Neural cell (in vitro differentiated cells): Measurements from ENCODE around the gene VSNL1. TPM values are rescaled to one million over a fixed set of nuclear protein-coding genes. Genes with fewer than 3 reads are reported as not detected.

Experiments
- H2AFZ ChIP-seq: fragments of 200-600, 300-800 bp; sonication (generic), shearing (Covaris generic); 2 replicates; pipeline ENCODE4 v1.6.0; 2014; ENCODE audit warnings: low read depth, mild to moderate bottlenecking, antibody characterized with exemption, low read length, moderate library complexity
- H3F3A ChIP-seq: fragments of 200-600 bp; shearing (Covaris generic); 2 replicates; pipeline ENCODE4 v1.6.1; 2016; ENCODE audit warnings: mild to moderate bottlenecking, moderate library complexity, mixed read lengths, antibody characterized with exemption, low read length; ENCODE audit not compliant: insufficient read depth, poor library complexity, severe bottlenecking
- H3K27ac ChIP-seq: fragments of 200-600, 300-800 bp; sonication (generic), shearing (Covaris generic); 2 replicates; pipeline ENCODE4 v1.5.1; 2014; ENCODE audit warnings: mild to moderate bottlenecking, low read length, moderate library complexity
- H3K27me3 ChIP-seq: fragments of 300-800, 200-600 bp; sonication (generic), shearing (Covaris generic); 2 replicates; pipeline ENCODE4 v1.6.0; 2014; ENCODE audit warnings: mild to moderate bottlenecking, low read depth, low read length, moderate library complexity; ENCODE audit not compliant: insufficient read depth
- H3K36me3 ChIP-seq: fragments of 300-800, 200-600 bp; sonication (generic), shearing (Covaris generic); 2 replicates; pipeline ENCODE4 v1.5.1; 2014; ENCODE audit warnings: mild to moderate bottlenecking, antibody characterized with exemption, low read length, moderate library complexity; ENCODE audit not compliant: insufficient read depth
- H3K4me2 ChIP-seq: fragments of 300-800, 200-600 bp; sonication (generic), shearing (Covaris generic); 2 replicates; pipeline ENCODE4 v1.6.0; 2014; ENCODE audit warnings: mild to moderate bottlenecking, low read length
- H3K4me3 ChIP-seq: fragments of 300-800, 200-600 bp; sonication (generic), shearing (Covaris generic); 2 replicates; pipeline ENCODE4 v1.5.1; 2014; ENCODE audit warnings: mild to moderate bottlenecking, low read length, moderate library complexity
- H3K79me2 ChIP-seq: fragments of 200-600 bp; shearing (Covaris generic); replicated peaks from 2 replicates; pipeline ENCODE4 v1.6.0; 2014; ENCODE audit warnings: mild to moderate bottlenecking, low read length, moderate library complexity; ENCODE audit not compliant: insufficient read depth
- H3K9ac ChIP-seq: fragments of 300-800, 200-600 bp; sonication (generic), shearing (Covaris generic); 2 replicates; pipeline ENCODE4 v1.6.1; 2016; ENCODE audit warnings: mild to moderate bottlenecking, low read length, mixed read lengths
- H3K9me2 ChIP-seq: fragments of 200-600 bp; shearing (Covaris generic); 2 replicates; pipeline ENCODE4 v1.6.1; 2016; ENCODE audit warnings: mild to moderate bottlenecking, low read length, mixed read lengths; ENCODE audit not compliant: insufficient read depth
- H3K9me3 ChIP-seq: fragments of 200-600, 300-800 bp; sonication (generic), shearing (Covaris generic); 2 replicates; pipeline ENCODE4 v1.6.1; 2016; ENCODE audit warnings: mild to moderate bottlenecking, mixed run types, low read length, moderate library complexity, mixed read lengths
- H4K20me1 ChIP-seq: fragments of 200-600 bp; shearing (Covaris generic); 2 replicates; pipeline ENCODE4 v1.6.1; 2016; ENCODE audit warnings: mild to moderate bottlenecking, mixed run types; ENCODE audit not compliant: insufficient read depth
- EP300 ChIP-seq: fragments of 450-650 bp; conservative IDR thresholded peaks from 2 replicates; pipeline ENCODE4 v1.6.1; 2014; ENCODE audit warnings: antibody characterized with exemption, mild to moderate bottlenecking, moderate library complexity; ENCODE audit not compliant: poor library complexity, severe bottlenecking
- EZH2 ChIP-seq: fragments of 200-600, 300-800 bp; shearing (Covaris generic), sonication (generic); IDR thresholded peaks from 2 replicates; pipeline ENCODE4 v1.6.1; 2014; ENCODE audit warnings: antibody characterized with exemption, low read length, borderline replicate concordance, mild to moderate bottlenecking; ENCODE audit not compliant: insufficient read depth, poor library complexity, severe bottlenecking
- MXI1 ChIP-seq: fragments of 450-650 bp; conservative IDR thresholded peaks from 2 replicates; pipeline ENCODE4 v1.6.1; 2014; ENCODE audit warnings: antibody characterized with exemption, mild to moderate bottlenecking; ENCODE audit not compliant: poor library complexity, severe bottlenecking
- POLR2AphosphoS5 ChIP-seq: IDR thresholded peaks from 2 replicates; pipeline ENCODE4 v1.6.1; 2012
- RAD21 ChIP-seq: fragments of 450-650 bp; conservative IDR thresholded peaks from 2 replicates; pipeline ENCODE4 v1.6.1; 2014; ENCODE audit warnings: antibody characterized with exemption, mild to moderate bottlenecking, moderate library complexity
- SMC3 ChIP-seq: fragments of 450-650 bp; conservative IDR thresholded peaks from 2 replicates; pipeline ENCODE4 v1.6.1; 2014; ENCODE audit warnings: antibody characterized with exemption, mild to moderate bottlenecking, moderate library complexity; ENCODE audit not compliant: poor library complexity
- TAF1 ChIP-seq: IDR thresholded peaks from 2 replicates; pipeline ENCODE4 v1.6.1; 2012; ENCODE audit warnings: low read depth
- polyA plus RNA-seq: library from polyadenylated mRNA; depleted of rRNA; stranded (reverse); fragments of >200 nt; gene quantifications from 2 replicates; pipeline ENCODE4 v1.2.3, GENCODE V29; 2014
- TF ChIP-seq, protein P1 (sequence below): IDR thresholded peaks from 2 replicates; pipeline ENCODE4 v1.6.1; 2012; ENCODE audit warnings: borderline replicate concordance
- TF ChIP-seq, protein P2 (sequence below): fragments of 450-650 bp; IDR thresholded peaks from 2 replicates; pipeline ENCODE4 v1.5.1; 2014; ENCODE audit warnings: antibody characterized with exemption, mild to moderate bottlenecking, moderate library complexity; ENCODE audit not compliant: poor library complexity, severe bottlenecking

Gene VSNL1
- polyA plus RNA-seq, 1 donor from 2014 or later: 69.7 TPM

DNA sequence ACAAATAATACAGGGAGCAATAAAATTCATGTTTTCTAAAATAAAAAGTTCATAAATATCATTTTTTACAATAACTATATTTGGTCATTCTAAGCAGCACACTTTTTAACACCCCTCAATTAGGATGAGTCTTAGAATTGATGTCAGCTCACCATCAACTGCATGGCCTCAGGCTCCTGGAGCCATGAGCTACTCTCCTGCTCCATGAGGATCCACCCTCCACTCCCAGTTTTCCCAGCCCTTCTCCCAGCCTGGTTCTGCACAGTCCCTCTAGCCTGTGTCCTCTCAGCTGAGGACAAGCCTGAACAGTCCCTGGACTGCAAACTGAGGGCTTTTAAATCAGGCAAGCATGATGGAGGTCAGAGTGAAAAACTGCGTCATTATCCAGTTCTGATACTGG lies 124.0 kb downstream of the VSNL1 start:
- no peaks in the 10 kb centered on the region for H3K9me2 ChIP-seq
- H4K20me1 ChIP-seq: no peaks in the 10 kb centered on the region
- no peaks in the 10 kb centered on the region for H3K79me2 ChIP-seq
- no peak overlapping the region for H3K4me3 ChIP-seq
- H3K27me3 ChIP-seq: no peaks in the 10 kb centered on the region
- H3K9ac ChIP-seq: no peak overlapping the region
- H2AFZ ChIP-seq: no peak overlapping the region
- no peak overlapping the region for H3K4me2 ChIP-seq
- H3K27ac ChIP-seq: no peak overlapping the region
- H3K9me3 ChIP-seq: no peaks in the 10 kb centered on the region
- H3K36me3 ChIP-seq: peaks cover 4% of the 10 kb centered on the region
- H3F3A ChIP-seq: no peaks in the 10 kb centered on the region
- TF ChIP-seq TAF1 (no peak), POLR2AphosphoS5 (no peak), SMC3 (no peak), EP300 (no peak)

DNA sequence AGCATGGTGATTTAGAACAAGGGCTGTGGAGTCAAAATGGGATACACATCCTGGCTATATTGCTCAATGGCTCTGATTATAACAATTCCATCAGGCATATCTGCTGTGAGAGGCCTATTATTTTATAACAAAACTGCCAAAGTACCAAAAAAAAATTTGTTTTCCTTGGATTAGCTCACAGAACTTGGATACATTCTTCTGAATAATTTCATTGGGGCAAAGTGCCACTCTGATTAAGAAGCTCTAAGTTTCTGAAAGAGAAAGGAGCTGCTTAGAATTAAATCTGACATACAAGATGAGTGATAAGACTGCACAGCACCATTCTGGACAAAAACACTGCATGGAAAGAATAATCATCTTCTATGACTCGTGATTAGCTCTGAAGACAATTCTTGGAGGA lies 127.4 kb downstream of the VSNL1 start:
- H3K4me2 ChIP-seq: no peak overlapping the region
- H4K20me1 ChIP-seq: no peaks in the 10 kb centered on the region
- no peaks in the 10 kb centered on the region for H3K9me2 ChIP-seq
- no peak overlapping the region for H2AFZ ChIP-seq
- no peaks in the 10 kb centered on the region for H3K27me3 ChIP-seq
- TF ChIP-seq RAD21 (no peak), TAF1 (no peak), MXI1 (no peak), EZH2 (no peak), POLR2AphosphoS5 (no peak), EP300 (no peak), SMC3 (no peak)
- TF ChIP-seq, protein P1, sequence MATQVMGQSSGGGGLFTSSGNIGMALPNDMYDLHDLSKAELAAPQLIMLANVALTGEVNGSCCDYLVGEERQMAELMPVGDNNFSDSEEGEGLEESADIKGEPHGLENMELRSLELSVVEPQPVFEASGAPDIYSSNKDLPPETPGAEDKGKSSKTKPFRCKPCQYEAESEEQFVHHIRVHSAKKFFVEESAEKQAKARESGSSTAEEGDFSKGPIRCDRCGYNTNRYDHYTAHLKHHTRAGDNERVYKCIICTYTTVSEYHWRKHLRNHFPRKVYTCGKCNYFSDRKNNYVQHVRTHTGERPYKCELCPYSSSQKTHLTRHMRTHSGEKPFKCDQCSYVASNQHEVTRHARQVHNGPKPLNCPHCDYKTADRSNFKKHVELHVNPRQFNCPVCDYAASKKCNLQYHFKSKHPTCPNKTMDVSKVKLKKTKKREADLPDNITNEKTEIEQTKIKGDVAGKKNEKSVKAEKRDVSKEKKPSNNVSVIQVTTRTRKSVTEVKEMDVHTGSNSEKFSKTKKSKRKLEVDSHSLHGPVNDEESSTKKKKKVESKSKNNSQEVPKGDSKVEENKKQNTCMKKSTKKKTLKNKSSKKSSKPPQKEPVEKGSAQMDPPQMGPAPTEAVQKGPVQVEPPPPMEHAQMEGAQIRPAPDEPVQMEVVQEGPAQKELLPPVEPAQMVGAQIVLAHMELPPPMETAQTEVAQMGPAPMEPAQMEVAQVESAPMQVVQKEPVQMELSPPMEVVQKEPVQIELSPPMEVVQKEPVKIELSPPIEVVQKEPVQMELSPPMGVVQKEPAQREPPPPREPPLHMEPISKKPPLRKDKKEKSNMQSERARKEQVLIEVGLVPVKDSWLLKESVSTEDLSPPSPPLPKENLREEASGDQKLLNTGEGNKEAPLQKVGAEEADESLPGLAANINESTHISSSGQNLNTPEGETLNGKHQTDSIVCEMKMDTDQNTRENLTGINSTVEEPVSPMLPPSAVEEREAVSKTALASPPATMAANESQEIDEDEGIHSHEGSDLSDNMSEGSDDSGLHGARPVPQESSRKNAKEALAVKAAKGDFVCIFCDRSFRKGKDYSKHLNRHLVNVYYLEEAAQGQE: no peak
- TF ChIP-seq, protein P2, sequence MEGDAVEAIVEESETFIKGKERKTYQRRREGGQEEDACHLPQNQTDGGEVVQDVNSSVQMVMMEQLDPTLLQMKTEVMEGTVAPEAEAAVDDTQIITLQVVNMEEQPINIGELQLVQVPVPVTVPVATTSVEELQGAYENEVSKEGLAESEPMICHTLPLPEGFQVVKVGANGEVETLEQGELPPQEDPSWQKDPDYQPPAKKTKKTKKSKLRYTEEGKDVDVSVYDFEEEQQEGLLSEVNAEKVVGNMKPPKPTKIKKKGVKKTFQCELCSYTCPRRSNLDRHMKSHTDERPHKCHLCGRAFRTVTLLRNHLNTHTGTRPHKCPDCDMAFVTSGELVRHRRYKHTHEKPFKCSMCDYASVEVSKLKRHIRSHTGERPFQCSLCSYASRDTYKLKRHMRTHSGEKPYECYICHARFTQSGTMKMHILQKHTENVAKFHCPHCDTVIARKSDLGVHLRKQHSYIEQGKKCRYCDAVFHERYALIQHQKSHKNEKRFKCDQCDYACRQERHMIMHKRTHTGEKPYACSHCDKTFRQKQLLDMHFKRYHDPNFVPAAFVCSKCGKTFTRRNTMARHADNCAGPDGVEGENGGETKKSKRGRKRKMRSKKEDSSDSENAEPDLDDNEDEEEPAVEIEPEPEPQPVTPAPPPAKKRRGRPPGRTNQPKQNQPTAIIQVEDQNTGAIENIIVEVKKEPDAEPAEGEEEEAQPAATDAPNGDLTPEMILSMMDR: no peak
- no peak overlapping the region for H3K27ac ChIP-seq
- H3F3A ChIP-seq: no peaks in the 10 kb centered on the region
- no peak overlapping the region for H3K9ac ChIP-seq
- no peaks in the 10 kb centered on the region for H3K9me3 ChIP-seq
- H3K36me3 ChIP-seq: peaks cover 4% of the 10 kb centered on the region
- H3K79me2 ChIP-seq: no peaks in the 10 kb centered on the region
- H3K4me3 ChIP-seq: no peak overlapping the region
